ENCODE data around the gene PPDPF. TPM values are rescaled to one million over a fixed set of nuclear protein-coding genes. Genes with fewer than 3 reads are reported as not detected.

Gene PPDPF
- total and polyA plus RNA-seq, 3 experiments from 2014 or later = 137 to 218 (median 207) TPM

DNA sequence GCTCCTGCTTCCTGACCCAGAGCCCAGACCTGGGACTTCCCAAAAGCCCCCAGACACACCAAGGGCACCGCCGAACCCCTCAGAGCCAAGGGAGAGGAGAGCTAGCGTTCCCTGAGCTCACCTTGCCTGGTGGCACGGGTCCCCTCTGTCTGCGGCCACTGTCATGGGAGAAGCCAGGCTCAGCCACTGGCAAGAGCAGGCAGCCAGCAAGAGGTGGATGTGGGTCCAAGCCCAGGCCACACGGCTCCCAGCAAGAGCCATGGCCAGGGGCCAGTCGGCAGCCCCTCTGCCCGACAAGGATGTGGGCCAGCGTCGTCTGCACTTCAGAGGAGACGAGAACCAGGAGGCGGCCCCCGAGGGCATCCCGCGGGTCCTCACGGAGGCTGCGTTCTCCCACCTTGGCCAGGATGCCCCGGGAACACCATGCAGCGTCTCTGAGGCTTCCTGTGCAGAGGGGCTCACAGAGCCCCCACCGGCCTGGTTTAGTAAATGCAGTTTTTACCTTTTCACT is 2.2 kb upstream of the PPDPF start:
- POLR2A ChIA-PET = no interaction called here
- Histone ChIP-seq H3K4me1 (ENCODE audit: insufficient read depth, low read length) (peaks cover 20% of the 10 kb centered on the region), H3K27me3 (ENCODE audit: insufficient read depth, low read length, poor library complexity, severe bottlenecking) (no peaks in the 10 kb centered on the region), H3K4me3 (ENCODE audit: low read length) (no peak overlapping the region), H3K9me3 (ENCODE audit: low read length) (no peaks in the 10 kb centered on the region), H3K27ac (ENCODE audit: low read depth, low read length) (no peak overlapping the region), H3K36me3 (ENCODE audit: insufficient read depth, low read length) (peaks cover 11% of the 10 kb centered on the region)
- Mint-ChIP-seq H3K27me3 (peaks cover 0 to under 1% of the 10 kb centered on the region in 2 donors), H3K9me3 (peaks cover 0 to 8% (median 4%) of the 10 kb centered on the region in 5 donors), H3K27ac (peak overlapping the region in 1 of 8 donors; percentile 39), H3K36me3 (peaks cover 3 to 15% (median 4%) of the 10 kb centered on the region in 3 donors), H3K4me3 (peak overlapping the region; percentile 45 to 84 (median 56)), H3K4me1 (peaks cover 5 to 25% (median 6%) of the 10 kb centered on the region in 3 donors)
- DNase-seq = peak in 1 of 5 donors; percentile 45
- CTCF ChIA-PET = no interaction called here

DNA sequence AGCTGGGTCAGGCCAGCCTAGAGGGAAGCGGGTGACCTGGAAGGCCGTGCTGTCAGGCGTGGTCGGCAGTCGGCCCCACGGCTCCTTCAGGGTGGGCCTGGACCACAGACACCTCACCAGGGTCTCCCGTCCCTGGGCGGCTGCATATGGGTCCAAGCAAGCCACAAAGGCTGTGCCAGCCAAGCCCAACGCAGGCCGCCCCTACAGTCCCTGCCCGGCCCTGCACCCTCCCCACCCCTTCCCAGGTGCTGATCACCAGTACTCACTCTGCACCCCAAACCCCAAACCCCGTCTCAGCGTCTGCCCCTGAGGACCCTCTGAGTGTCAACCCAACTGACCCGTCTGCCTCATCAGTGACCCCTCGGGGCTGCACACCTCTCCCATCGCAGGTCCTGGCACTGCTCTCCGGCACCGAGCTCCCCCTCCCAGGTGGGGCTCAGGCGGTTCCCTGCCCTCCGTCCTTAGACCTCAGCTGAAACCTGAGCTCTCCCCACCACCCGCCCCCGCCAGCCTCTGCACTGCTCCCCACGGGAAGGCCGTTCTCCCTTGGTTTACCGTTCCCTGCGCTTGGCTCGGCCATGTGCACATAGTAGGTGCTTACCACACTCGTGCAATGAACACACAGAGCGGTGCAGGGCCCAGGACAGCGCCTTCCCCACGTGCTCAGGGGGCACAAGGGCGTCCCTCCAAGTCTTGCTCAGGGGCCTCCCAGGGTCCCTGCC is 1.5 kb upstream of the PPDPF start:
- Histone ChIP-seq H3K9me3 (ENCODE audit: low read length) (no peaks in the 10 kb centered on the region), H3K27ac (ENCODE audit: low read depth, low read length) (peak overlapping the region; percentile 79), H3K36me3 (ENCODE audit: insufficient read depth, low read length) (peaks cover 14% of the 10 kb centered on the region), H3K27me3 (ENCODE audit: insufficient read depth, low read length, poor library complexity, severe bottlenecking) (no peaks in the 10 kb centered on the region), H3K4me1 (ENCODE audit: insufficient read depth, low read length) (peaks cover 20% of the 10 kb centered on the region), H3K4me3 (ENCODE audit: low read length) (peak overlapping the region; percentile 59)
- ChIA-PET POLR2A (interaction anchor here (2.5 to 3.1 kb wide), 2 partner anchors 23 to 51 kb away, joined by 8 to 11 read pairs; no protein-coding TSS in a partner anchor), CTCF (interaction anchor here (2.1 to 2.5 kb wide), 2 partner anchors 18 to 345 kb away, joined by 7 to 24 read pairs; partner anchors contain the start of genes PTK6 and TPD52L2)
- H3K27ac Mint-ChIP-seq = peak overlapping the region in 6 of 8 donors; percentile 18 to 78 (median 56)
- peak in 1 of 5 donors; percentile 54 for DNase-seq
- no peaks in the 10 kb centered on the region for H3K27me3 Mint-ChIP-seq
- peaks cover 5 to 21% (median 7%) of the 10 kb centered on the region in 3 donors for H3K36me3 Mint-ChIP-seq
- H3K4me1 Mint-ChIP-seq = peaks cover 8 to 29% (median 10%) of the 10 kb centered on the region in 3 donors
- H3K4me3 Mint-ChIP-seq = peak overlapping the region; percentile 68 to 88 (median 80)
- H3K9me3 Mint-ChIP-seq = peaks cover 0 to 8% (median 4%) of the 10 kb centered on the region in 5 donors

DNA sequence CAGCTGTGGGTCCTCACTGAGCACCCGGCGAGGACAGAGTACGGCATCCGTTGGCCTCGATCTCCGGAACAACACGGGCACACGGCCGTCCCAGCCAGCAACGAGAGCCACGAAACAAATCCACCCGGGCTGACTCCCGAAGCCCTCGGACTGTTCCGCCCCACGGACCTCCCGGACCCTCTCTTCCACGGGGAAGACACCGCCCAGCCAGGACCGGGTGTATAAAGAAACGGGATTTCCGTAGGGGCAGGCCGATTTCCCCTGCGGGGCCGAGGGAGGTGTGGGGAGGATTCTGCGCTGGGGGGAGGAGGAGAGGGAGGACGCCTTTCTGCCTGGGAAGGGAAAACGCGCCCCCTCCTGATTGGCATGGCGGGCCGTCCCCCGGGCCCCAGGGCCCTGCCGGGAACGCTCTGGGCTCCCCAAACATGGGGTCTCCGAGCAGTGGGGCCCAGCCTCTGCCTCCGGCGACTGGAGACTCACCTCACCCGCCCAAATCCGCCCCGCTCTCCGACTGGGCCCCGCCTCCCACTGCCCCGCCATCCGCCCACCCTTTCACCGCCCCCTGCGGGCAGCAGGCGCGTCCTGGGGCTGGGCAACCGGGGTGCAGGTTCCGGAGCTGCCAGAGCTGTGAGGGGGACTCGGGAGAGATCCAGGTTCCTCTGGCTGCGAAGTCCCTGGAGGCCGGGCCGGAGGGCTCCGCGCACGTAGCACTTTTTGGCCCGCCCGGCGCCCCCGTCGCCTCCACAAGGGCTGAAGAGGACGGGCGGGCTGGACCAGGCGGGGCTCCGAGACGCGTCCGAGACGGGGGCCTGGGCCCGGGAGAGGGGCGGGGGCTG is 679 bp upstream of the PPDPF start:
- DNase-seq = peak; percentile 60 to 83 (median 67)
- ChIA-PET POLR2A (interaction anchor here (0.7 to 3.1 kb wide), 13 partner anchors 17 to 725 kb away, joined by 3 to 31 read pairs (median 7); partner anchors contain the start of genes GMEB2, HELZ2, OPRL1 and PTK6), CTCF (interaction anchor here (1.0 to 3.1 kb wide), 6 partner anchors 18 to 460 kb away, joined by 3 to 24 read pairs (median 8); partner anchors contain the start of genes HELZ2, PTK6 and TPD52L2)

DNA sequence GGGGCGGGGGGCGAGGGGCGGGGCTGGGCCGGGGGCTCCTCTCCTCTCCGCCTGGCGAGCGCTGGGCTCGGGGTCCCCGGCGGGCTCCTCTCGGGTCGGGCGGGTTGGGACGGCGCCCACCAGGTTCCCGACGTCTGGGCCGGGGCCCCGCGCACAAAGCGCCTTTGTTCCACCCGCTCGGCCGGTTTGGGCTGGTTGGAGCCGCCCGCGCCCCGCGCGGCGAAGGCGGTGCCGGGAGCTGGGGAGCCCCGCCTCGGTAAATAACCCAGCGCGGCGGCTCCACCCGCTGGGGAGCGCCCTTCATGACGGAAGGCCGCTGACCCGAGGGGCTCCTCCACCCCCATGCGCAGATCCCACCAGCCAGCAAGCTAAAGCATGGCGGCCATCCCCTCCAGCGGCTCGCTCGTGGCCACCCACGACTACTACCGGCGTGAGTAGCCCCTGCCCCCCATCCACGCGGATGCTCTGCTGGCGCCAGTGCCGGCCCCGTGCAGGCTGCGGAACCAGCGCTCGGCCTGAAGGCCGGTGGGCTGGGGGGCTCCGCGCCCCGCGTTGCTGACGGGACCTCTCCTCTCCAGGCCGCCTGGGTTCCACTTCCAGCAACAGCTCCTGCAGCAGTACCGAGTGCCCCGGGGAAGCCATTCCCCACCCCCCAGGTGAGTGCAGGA is 503 bp downstream of the PPDPF start:
- Histone ChIP-seq H3K27me3 (ENCODE audit: insufficient read depth, low read length, poor library complexity, severe bottlenecking) (no peaks in the 10 kb centered on the region), H3K4me3 (ENCODE audit: low read length) (peak overlapping the region; percentile 70), H3K4me1 (ENCODE audit: insufficient read depth, low read length) (peaks cover 20% of the 10 kb centered on the region), H3K36me3 (ENCODE audit: insufficient read depth, low read length) (peaks cover 14% of the 10 kb centered on the region), H3K27ac (ENCODE audit: low read depth, low read length) (peak overlapping the region; percentile 79), H3K9me3 (ENCODE audit: low read length) (no peaks in the 10 kb centered on the region)
- H3K4me1 Mint-ChIP-seq = peaks cover 8 to 34% (median 10%) of the 10 kb centered on the region in 3 donors
- H3K27me3 Mint-ChIP-seq = no peaks in the 10 kb centered on the region
- H3K27ac Mint-ChIP-seq = peak overlapping the region in 5 of 8 donors; percentile 35 to 90 (median 70)
- ChIA-PET POLR2A (interaction anchor here (0.6 to 3.1 kb wide), 23 partner anchors 8 to 727 kb away, joined by 3 to 31 read pairs (median 6); partner anchors contain the start of genes ARFRP1, GMEB2, HELZ2 and OPRL1), CTCF (interaction anchor here (1.0 to 3.1 kb wide), 10 partner anchors 10 to 459 kb away, joined by 3 to 24 read pairs (median 6); partner anchors contain the start of genes HELZ2, PTK6, RTEL1 and TPD52L2)
- peaks cover 0 to 3% (median 0%) of the 10 kb centered on the region in 5 donors for H3K9me3 Mint-ChIP-seq
- H3K36me3 Mint-ChIP-seq = peaks cover 5 to 25% (median 7%) of the 10 kb centered on the region in 3 donors
- peak; percentile 52 to 83 (median 62) for DNase-seq
- peak overlapping the region; percentile 76 to 87 (median 81) for H3K4me3 Mint-ChIP-seq

More for the DNA sequence above, 679 bp upstream of the PPDPF start:
- Mint-ChIP-seq H3K27ac (peak overlapping the region in 7 of 8 donors; percentile 18 to 78 (median 61)), H3K4me1 (peaks cover 8 to 32% (median 10%) of the 10 kb centered on the region in 3 donors), H3K9me3 (peaks cover 0 to 8% (median 2%) of the 10 kb centered on the region in 5 donors), H3K27me3 (no peaks in the 10 kb centered on the region), H3K36me3 (peaks cover 5 to 24% (median 7%) of the 10 kb centered on the region in 3 donors), H3K4me3 (peak overlapping the region; percentile 68 to 88 (median 81))
- peaks cover 14% of the 10 kb centered on the region for H3K36me3 ChIP-seq (ENCODE audit: insufficient read depth, low read length)
- peaks cover 20% of the 10 kb centered on the region for H3K4me1 ChIP-seq (ENCODE audit: insufficient read depth, low read length)
- no peaks in the 10 kb centered on the region for H3K27me3 ChIP-seq (ENCODE audit: insufficient read depth, low read length, poor library complexity, severe bottlenecking)
- H3K27ac ChIP-seq (ENCODE audit: low read depth, low read length) = peak overlapping the region; percentile 79
- no peaks in the 10 kb centered on the region for H3K9me3 ChIP-seq (ENCODE audit: low read length)
- peak overlapping the region; percentile 59 for H3K4me3 ChIP-seq (ENCODE audit: low read length)

DNA sequence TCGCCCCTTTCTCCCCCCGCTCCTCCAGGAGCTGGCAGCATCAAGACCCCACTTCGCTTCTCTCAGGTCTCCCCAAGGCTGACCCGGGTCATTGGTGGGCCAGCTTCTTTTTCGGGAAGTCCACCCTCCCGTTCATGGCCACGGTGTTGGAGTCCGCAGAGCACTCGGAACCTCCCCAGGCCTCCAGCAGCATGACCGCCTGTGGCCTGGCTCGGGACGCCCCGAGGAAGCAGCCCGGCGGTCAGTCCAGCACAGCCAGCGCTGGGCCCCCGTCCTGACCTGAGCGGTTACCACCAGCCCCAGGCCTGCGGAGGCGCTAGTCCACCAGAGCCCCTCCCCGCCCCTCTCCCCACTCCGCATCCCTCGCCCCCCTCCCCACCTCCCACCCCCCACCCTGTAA is 1.0 kb downstream of the PPDPF start:
- Mint-ChIP-seq H3K27ac (peak overlapping the region in 3 of 8 donors; percentile 35 to 91 (median 90)), H3K36me3 (peaks cover 5 to 25% (median 7%) of the 10 kb centered on the region in 3 donors), H3K4me1 (peaks cover 8 to 34% (median 10%) of the 10 kb centered on the region in 3 donors), H3K27me3 (no peaks in the 10 kb centered on the region), H3K4me3 (peak overlapping the region; percentile 76 to 87 (median 78)), H3K9me3 (peaks cover 0 to 3% (median 0%) of the 10 kb centered on the region in 5 donors)
- Histone ChIP-seq H3K4me1 (ENCODE audit: insufficient read depth, low read length) (peaks cover 20% of the 10 kb centered on the region), H3K27me3 (ENCODE audit: insufficient read depth, low read length, poor library complexity, severe bottlenecking) (no peaks in the 10 kb centered on the region), H3K9me3 (ENCODE audit: low read length) (no peaks in the 10 kb centered on the region), H3K27ac (ENCODE audit: low read depth, low read length) (peak overlapping the region; percentile 79), H3K4me3 (ENCODE audit: low read length) (peak overlapping the region; percentile 70), H3K36me3 (ENCODE audit: insufficient read depth, low read length) (peaks cover 14% of the 10 kb centered on the region)
- DNase-seq = peak in 1 of 5 donors; percentile 49
- ChIA-PET CTCF (interaction anchor here (1.0 to 3.1 kb wide), 8 partner anchors 9 to 452 kb away, joined by 3 to 24 read pairs (median 8); partner anchors contain the start of genes PTK6, RTEL1 and TPD52L2), POLR2A (interaction anchor here (0.6 to 3.1 kb wide), 21 partner anchors 8 to 727 kb away, joined by 3 to 31 read pairs (median 7); partner anchors contain the start of genes ARFRP1, GMEB2, HELZ2 and PTK6)

DNA sequence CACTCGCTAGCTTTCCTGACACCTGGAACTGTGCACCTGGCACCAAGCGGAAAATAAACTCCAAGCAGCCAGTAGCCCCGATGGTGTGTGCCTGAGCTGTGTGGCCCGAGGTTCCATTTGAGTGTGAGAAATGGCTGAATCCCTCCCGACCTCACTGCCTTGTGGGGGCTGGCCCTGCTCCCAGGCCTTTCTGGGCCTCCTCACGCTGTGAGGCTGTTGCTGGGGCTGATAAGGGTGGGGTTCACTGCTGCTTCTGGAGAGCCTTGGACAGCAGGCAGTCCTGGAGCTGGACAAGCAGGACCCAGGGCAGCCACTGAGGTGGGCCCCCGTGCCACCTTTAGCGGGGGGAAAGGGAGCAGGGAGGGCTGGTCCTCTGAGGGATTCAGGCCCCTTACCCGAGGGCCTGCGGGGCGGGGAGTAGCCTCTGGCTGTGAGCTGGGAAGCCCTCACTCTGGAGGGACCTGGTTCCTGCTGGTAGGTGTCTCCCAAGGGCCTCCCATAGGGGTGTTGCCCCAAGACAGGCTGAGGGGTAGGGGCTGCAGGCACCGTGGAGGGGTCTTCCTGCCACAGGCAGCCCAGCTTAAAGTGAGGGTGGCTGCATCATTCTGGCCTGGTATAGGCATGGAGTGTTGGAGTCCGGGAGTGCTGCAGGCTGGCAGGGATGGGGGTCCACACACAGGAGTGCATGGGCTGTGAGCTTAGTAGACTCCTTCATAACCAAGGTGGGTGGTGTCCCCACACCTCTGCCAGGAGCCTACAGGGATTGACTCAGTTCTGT is 1.7 kb downstream of the PPDPF start:
- H3K9me3 ChIP-seq (ENCODE audit: low read length) = no peaks in the 10 kb centered on the region
- peak in 1 of 5 donors; percentile 48 for DNase-seq
- H3K27me3 Mint-ChIP-seq = no peaks in the 10 kb centered on the region
- H3K4me1 ChIP-seq (ENCODE audit: insufficient read depth, low read length) = peaks cover 20% of the 10 kb centered on the region
- H3K4me3 ChIP-seq (ENCODE audit: low read length) = no peak overlapping the region
- POLR2A ChIA-PET = interaction anchor here (0.6 to 3.1 kb wide), 8 partner anchors 12 to 435 kb away, joined by 3 to 31 read pairs (median 3); partner anchors contain the start of genes GMEB2, PTK6, STMN3 and TPD52L2
- peaks cover 5 to 25% (median 7%) of the 10 kb centered on the region in 3 donors for H3K36me3 Mint-ChIP-seq
- H3K4me1 Mint-ChIP-seq = peaks cover 8 to 34% (median 10%) of the 10 kb centered on the region in 3 donors
- no peak overlapping the region for H3K27ac ChIP-seq (ENCODE audit: low read depth, low read length)
- no peaks in the 10 kb centered on the region for H3K27me3 ChIP-seq (ENCODE audit: insufficient read depth, low read length, poor library complexity, severe bottlenecking)
- CTCF ChIA-PET = interaction anchor here (0.7 to 3.1 kb wide), 10 partner anchors 9 to 451 kb away, joined by 3 to 20 read pairs (median 3); partner anchors contain the start of genes PTK6 and RTEL1
- peak overlapping the region; percentile 56 to 74 (median 66) for H3K4me3 Mint-ChIP-seq
- H3K27ac Mint-ChIP-seq = peak overlapping the region in 6 of 8 donors; percentile 55 to 84 (median 74)
- peaks cover 0 to 3% (median 0%) of the 10 kb centered on the region in 5 donors for H3K9me3 Mint-ChIP-seq
- H3K36me3 ChIP-seq (ENCODE audit: insufficient read depth, low read length) = peaks cover 14% of the 10 kb centered on the region

All from CD8-positive, alpha-beta memory T cell (primary cell).